ENCODE measurements around the gene LHPP. TPM values are rescaled to one million over a fixed set of nuclear protein-coding genes. Genes with fewer than 3 reads are reported as not detected.

LHPP gene
- total RNA-seq, 1 donor from 2014 or later, result 8.6 TPM

DNA sequence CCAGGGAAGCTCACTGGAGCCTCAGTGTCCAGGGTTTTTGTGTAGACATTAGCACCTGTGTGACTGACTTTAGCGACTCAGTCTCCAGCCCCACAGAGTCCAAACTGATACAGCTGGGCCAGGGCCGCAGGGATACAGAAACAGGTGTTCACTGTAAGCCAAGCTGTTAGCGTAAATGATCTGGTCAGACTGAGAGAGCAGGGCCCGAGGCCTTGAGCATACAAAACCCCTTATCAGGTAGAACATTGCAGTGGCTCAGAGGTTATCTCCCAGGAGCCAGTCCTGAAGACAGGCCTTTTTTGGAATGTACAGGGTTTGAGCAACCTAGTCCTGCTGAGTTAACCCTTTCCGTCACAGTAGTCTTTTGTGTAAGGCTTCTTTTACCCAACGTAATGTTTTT, 25.0 kb downstream of the LHPP start:
- Mint-ChIP-seq H3K36me3 (ENCODE audit: low read depth) (peaks cover 9% of the 10 kb centered on the region), H3K27ac (no peak overlapping the region), H3K9me3 (peaks cover 3% of the 10 kb centered on the region), H3K4me1 (no peaks in the 10 kb centered on the region), H3K27me3 (no peaks in the 10 kb centered on the region), H3K4me3 (no peak overlapping the region)
- DNase-seq, result no peak
- intact Hi-C loops (cut with micrococcal nuclease), result no loop called here

- Mint-ChIP-seq H3K4me3 (no peak overlapping the region), H3K9me3 (no peaks in the 10 kb centered on the region), H3K4me1 (peaks cover 12% of the 10 kb centered on the region), H3K36me3 (ENCODE audit: low read depth) (peaks cover 5% of the 10 kb centered on the region), H3K27ac (no peak overlapping the region), H3K27me3 (no peaks in the 10 kb centered on the region)
- DNase-seq, result no peak
- intact Hi-C loops (cut with micrococcal nuclease), result no loop called here
Observed at GRCh38 chr10:124491105-124491504, 29.5 kb downstream of the LHPP start.

DNA sequence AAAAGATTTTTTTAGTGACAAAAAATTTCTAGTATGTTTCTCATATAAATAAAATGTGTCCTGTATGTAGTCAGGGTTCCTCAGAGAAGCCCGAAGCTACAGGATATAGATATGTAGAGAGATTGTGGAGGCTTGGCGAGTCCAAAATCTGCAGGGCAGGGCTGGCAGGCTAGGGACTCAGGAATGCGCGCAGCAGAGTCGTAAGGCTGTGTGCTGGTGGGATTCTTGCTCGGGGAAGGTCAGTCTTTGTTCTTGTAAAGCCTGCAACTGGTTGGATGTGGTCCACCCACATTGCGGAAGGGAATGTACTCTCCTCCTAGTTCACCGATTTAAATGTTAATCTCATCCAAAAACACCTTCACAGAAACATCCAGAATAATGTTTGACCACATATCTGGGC, 30.6 kb downstream of the LHPP start:
- H3K27me3 Mint-ChIP-seq, result no peaks in the 10 kb centered on the region
- no peak for DNase-seq
- intact Hi-C loops (cut with micrococcal nuclease), result no loop called here
- H3K4me1 Mint-ChIP-seq, result peaks cover 12% of the 10 kb centered on the region
- H3K9me3 Mint-ChIP-seq, result no peaks in the 10 kb centered on the region
- H3K4me3 Mint-ChIP-seq, result no peak overlapping the region
- H3K27ac Mint-ChIP-seq, result no peak overlapping the region
- peaks cover 5% of the 10 kb centered on the region for H3K36me3 Mint-ChIP-seq (ENCODE audit: low read depth)

DNA sequence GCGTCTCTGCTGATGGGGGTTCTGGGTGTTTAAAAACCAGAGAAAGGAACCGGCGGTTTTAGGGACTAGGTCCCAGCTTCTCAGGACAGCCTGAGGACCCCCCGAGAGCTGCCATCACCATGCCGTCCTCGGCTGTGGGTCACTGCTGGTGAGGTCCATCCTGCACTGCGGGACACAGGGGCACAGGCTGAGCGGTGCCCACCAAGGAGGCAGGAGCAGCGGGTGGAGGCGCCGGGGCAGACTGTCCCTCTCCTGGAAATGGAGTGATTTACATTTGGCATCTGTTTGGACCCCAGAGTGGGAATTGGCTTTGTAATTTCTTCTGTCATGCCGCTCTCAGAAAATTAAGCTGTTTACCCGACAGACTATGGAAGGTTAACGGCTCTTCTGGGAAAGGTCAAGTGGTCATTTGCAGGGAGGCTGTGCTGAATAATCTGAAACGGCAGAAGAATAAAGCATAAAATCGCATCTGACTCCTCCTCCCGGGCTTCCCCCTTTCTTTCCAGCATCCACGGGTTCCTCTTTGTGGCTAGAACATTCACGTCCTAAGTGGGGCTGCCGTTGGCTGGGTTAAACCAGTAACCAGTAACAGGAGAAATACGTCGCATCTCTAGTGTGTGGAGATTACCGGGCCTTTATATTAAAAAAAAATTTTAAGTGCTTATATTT, 31.7 kb downstream of the LHPP start:
- no peak for DNase-seq
- Mint-ChIP-seq H3K27ac (peak overlapping the region; percentile 37), H3K9me3 (no peaks in the 10 kb centered on the region), H3K4me3 (no peak overlapping the region), H3K27me3 (no peaks in the 10 kb centered on the region), H3K4me1 (peaks cover 12% of the 10 kb centered on the region), H3K36me3 (ENCODE audit: low read depth) (peaks cover 4% of the 10 kb centered on the region)
- intact Hi-C loops (cut with micrococcal nuclease), result no loop called here

- intact Hi-C loops (cut with micrococcal nuclease), result no loop called here
- peak; percentile 68 for DNase-seq
- Mint-ChIP-seq H3K4me1 (peaks cover 12% of the 10 kb centered on the region), H3K27ac (peak overlapping the region; percentile 84), H3K9me3 (no peaks in the 10 kb centered on the region), H3K27me3 (no peaks in the 10 kb centered on the region), H3K36me3 (ENCODE audit: low read depth) (no peaks in the 10 kb centered on the region), H3K4me3 (peak overlapping the region; percentile 62)
Observed at GRCh38 chr10:124494046-124494807, 32.6 kb downstream of the LHPP start.

GRCh38 chr10:124495162-124495561, 33.5 kb downstream of the LHPP start:
- Mint-ChIP-seq H3K4me1 (peaks cover 12% of the 10 kb centered on the region), H3K27ac (no peak overlapping the region), H3K27me3 (no peaks in the 10 kb centered on the region), H3K4me3 (no peak overlapping the region), H3K36me3 (ENCODE audit: low read depth) (no peaks in the 10 kb centered on the region), H3K9me3 (no peaks in the 10 kb centered on the region)
- DNase-seq, result no peak
- intact Hi-C loops (cut with micrococcal nuclease), result no loop called here

DNA sequence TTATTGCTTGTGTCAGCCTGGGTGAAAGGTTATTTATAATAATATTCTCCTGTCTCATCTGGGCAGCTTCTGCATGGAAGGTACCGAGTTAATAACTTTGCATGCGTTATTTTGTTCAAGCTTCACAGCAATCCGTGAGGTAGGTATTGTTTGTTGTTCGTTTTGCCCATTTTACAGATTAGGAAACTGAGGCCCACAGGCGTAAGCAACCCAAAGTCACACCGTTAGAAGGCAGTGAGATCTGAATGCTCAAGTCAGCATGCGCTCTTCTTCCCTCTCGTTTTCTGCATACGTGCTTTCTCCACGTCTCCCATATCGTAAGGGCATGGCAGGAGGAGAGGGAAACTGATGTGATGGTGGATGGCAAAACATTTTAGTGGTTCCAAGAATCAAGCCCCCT, 34.1 kb downstream of the LHPP start:
- no peak for DNase-seq
- Mint-ChIP-seq H3K27me3 (no peaks in the 10 kb centered on the region), H3K4me1 (peaks cover 12% of the 10 kb centered on the region), H3K4me3 (no peak overlapping the region), H3K9me3 (peaks cover 2% of the 10 kb centered on the region), H3K27ac (no peak overlapping the region), H3K36me3 (ENCODE audit: low read depth) (peaks cover 2% of the 10 kb centered on the region)
- intact Hi-C loops (cut with micrococcal nuclease), result no loop called here

DNA sequence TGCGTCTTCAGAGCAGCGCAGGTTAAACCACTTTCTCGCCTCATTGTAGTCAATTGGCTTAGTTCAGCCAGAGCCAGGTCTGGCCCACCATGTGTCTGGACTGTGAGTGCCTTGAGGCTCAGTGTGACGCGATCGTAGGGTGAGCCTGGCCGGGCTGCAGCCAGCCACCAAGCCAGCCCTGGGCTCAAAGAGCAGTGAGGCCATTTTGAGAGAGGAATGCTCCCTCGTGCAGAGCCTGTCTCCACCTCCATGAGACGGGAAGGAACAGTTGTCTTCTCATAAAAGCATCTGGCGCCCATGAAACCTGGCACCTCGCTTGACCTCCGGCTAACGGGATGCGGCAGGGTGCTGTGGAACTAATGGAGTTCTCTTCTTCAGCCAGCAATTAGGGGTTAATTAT, 34.5 kb downstream of the LHPP start:
- intact Hi-C loops (cut with micrococcal nuclease), result no loop called here
- Mint-ChIP-seq H3K9me3 (peaks cover 5% of the 10 kb centered on the region), H3K27me3 (no peaks in the 10 kb centered on the region), H3K27ac (no peak overlapping the region), H3K4me3 (no peak overlapping the region), H3K4me1 (peaks cover 12% of the 10 kb centered on the region), H3K36me3 (ENCODE audit: low read depth) (peaks cover 6% of the 10 kb centered on the region)
- DNase-seq, result no peak

GRCh38 chr10:124496620-124497019, 35.0 kb downstream of the LHPP start:
- peaks cover 12% of the 10 kb centered on the region for H3K4me1 Mint-ChIP-seq
- intact Hi-C loops (cut with micrococcal nuclease), result no loop called here
- no peak overlapping the region for H3K27ac Mint-ChIP-seq
- no peak for DNase-seq
- H3K4me3 Mint-ChIP-seq, result no peak overlapping the region
- peaks cover 5% of the 10 kb centered on the region for H3K9me3 Mint-ChIP-seq
- peaks cover 6% of the 10 kb centered on the region for H3K36me3 Mint-ChIP-seq (ENCODE audit: low read depth)
- H3K27me3 Mint-ChIP-seq, result no peaks in the 10 kb centered on the region

- intact Hi-C loops (cut with micrococcal nuclease), result no loop called here
- peaks cover 5% of the 10 kb centered on the region for H3K9me3 Mint-ChIP-seq
Observed at GRCh38 chr10:124497196-124497881, 35.7 kb downstream of the LHPP start.

DNA sequence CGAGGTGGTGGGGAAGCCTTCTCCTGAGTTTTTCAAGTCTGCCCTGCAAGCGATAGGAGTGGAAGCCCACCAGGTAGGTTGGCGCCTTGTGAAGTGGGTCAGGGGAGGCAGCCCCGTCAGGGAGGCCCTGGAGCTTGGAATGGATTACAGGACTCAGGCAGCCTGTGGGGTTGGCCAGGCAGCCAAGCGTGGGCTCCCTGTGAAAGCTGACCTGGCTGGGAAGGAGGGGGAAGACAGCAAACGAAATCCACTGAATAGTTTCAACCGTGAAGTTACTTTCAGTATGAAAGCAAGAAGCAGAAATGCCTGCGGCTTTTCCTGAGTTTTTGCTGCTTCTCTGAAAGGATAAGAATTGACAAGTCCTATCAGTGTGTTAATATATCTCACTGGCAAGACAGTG, 36.4 kb downstream of the LHPP start:
- no peak overlapping the region for H3K27ac Mint-ChIP-seq
- peaks cover 5% of the 10 kb centered on the region for H3K9me3 Mint-ChIP-seq
- no peaks in the 10 kb centered on the region for H3K27me3 Mint-ChIP-seq
- peaks cover 12% of the 10 kb centered on the region for H3K4me1 Mint-ChIP-seq
- H3K4me3 Mint-ChIP-seq, result no peak overlapping the region
- H3K36me3 Mint-ChIP-seq (ENCODE audit: low read depth), result peaks cover 8% of the 10 kb centered on the region
- intact Hi-C loops (cut with micrococcal nuclease), result no loop called here
- DNase-seq, result no peak

More at GRCh38 chr10:124497196-124497881, 35.7 kb downstream of the LHPP start:
- no peak overlapping the region for H3K4me3 Mint-ChIP-seq
- no peak for DNase-seq
- H3K4me1 Mint-ChIP-seq, result peaks cover 12% of the 10 kb centered on the region
- H3K27ac Mint-ChIP-seq, result no peak overlapping the region
- peaks cover 8% of the 10 kb centered on the region for H3K36me3 Mint-ChIP-seq (ENCODE audit: low read depth)
- H3K27me3 Mint-ChIP-seq, result no peaks in the 10 kb centered on the region

- no peak overlapping the region for H3K4me3 Mint-ChIP-seq
- intact Hi-C loops (cut with micrococcal nuclease), result no loop called here
- H3K4me1 Mint-ChIP-seq, result no peaks in the 10 kb centered on the region
- no peak overlapping the region for H3K27ac Mint-ChIP-seq
- H3K9me3 Mint-ChIP-seq, result peaks cover 5% of the 10 kb centered on the region
- H3K36me3 Mint-ChIP-seq (ENCODE audit: low read depth), result peaks cover 8% of the 10 kb centered on the region
- no peaks in the 10 kb centered on the region for H3K27me3 Mint-ChIP-seq
- no peak for DNase-seq
Observed at GRCh38 chr10:124500757-124501156, 39.1 kb downstream of the LHPP start.

- Mint-ChIP-seq H3K27ac (no peak overlapping the region), H3K4me1 (no peaks in the 10 kb centered on the region), H3K36me3 (ENCODE audit: low read depth) (peaks cover 8% of the 10 kb centered on the region), H3K27me3 (no peaks in the 10 kb centered on the region), H3K4me3 (no peak overlapping the region), H3K9me3 (peaks cover 5% of the 10 kb centered on the region)
- DNase-seq, result no peak
- intact Hi-C loops (cut with micrococcal nuclease), result no loop called here
Observed at GRCh38 chr10:124504711-124505110, 43.1 kb downstream of the LHPP start.

DNA sequence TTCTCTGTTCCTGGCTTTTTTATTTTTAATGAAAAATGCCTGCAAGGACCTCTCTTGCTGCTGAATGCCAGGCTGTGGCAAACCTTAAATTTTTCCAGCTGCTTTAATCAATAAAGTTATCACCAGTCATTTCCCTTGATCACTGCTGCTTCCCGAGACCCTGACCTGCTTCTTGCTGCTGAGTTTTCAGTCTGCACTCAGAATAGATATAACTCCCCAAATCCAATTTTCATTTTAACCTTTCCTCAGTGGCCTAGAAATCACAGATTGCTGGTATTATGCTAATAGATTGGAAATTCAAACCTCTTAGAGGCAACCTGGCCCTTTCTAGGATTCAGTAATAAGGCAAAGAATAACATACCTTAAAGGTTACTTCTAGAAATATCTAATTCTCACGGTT, 43.7 kb downstream of the LHPP start:
- H3K27me3 Mint-ChIP-seq, result no peaks in the 10 kb centered on the region
- H3K36me3 Mint-ChIP-seq (ENCODE audit: low read depth), result peaks cover 8% of the 10 kb centered on the region
- H3K4me3 Mint-ChIP-seq, result no peak overlapping the region
- no peak for DNase-seq
- no peaks in the 10 kb centered on the region for H3K4me1 Mint-ChIP-seq
- H3K27ac Mint-ChIP-seq, result no peak overlapping the region
- peaks cover 5% of the 10 kb centered on the region for H3K9me3 Mint-ChIP-seq
- intact Hi-C loops (cut with micrococcal nuclease), result no loop called here

All from activated CD4-positive, alpha-beta T cell treated with anti-CD3 and anti-CD28 coated beads, Interleukin-2, amount 10 ng/mL, durations not matched to agents 24 days and 14 days (primary cell).